HCT116 (cell line): ENCODE measurements around the gene VEPH1. TPM values are rescaled to one million over a fixed set of nuclear protein-coding genes. Genes with fewer than 3 reads are reported as not detected.

Experiments used
- ATAC-seq: fragments of 200-7000 bp; cut with Tn5 transposase; 2 replicates; pipeline ENCODE4 v1.9.1; 2020; ENCODE audit warnings: mild to moderate bottlenecking, moderate library complexity
- BruUV-seq: library from RNA; stranded (reverse); fragments of 400-500 nt; replicated peaks from 2 replicates; lab custom pipeline; 2021; lab: Mats Ljungman, UMichigan
- CTCF ChIA-PET: fragments of 300-600 bp; sonication (Branson Sonifier 250); formaldehyde crosslinking; loops from one replicate; lab custom pipeline; 2021; ENCODE audit warnings: antibody characterized with exemption; lab: Charles Lee
- POLR2A ChIA-PET: fragments of 300-600, 350-600 bp; sonication (Branson Sonifier 250); formaldehyde crosslinking; loops from one replicate; lab custom pipeline; 2021; ENCODE audit warnings: antibody characterized with exemption; lab: Charles Lee
- RAD21 ChIA-PET, 2 experiments: fragments of 300-600 bp; sonication (Branson Sonifier 250); formaldehyde crosslinking; loops; one replicate each; lab custom pipeline; 2023; ENCODE audit warnings: low total read pairs in 2 of 2; ENCODE audit not compliant: uncharacterized antibody in 2 of 2, unreplicated experiment in 2 of 2, low non-redundant PET in 1 of 2; lab: Charles Lee
- DNase-seq: peaks from one replicate; pipeline ENCODE4 v3.0.0-alpha.2; 2010; ENCODE audit warnings: low read depth, low spot score
- H2AFZ ChIP-seq: fragments of 200-600 bp; shearing (Covaris generic), sonication (generic); 2 replicates; pipeline ENCODE4 v1.6.1; 2017; ENCODE audit warnings: low read depth, mixed run types, mixed read lengths, antibody characterized with exemption, low read length; ENCODE audit not compliant: poor library complexity, severe bottlenecking
- H3K27ac ChIP-seq: 2 replicates; pipeline ENCODE4 v1.5.1; 2012; ENCODE audit warnings: low read depth, low read length
- H3K27me3 ChIP-seq: fragments of 200-600 bp; sonication (generic); 2 replicates; pipeline ENCODE4 v1.6.1; 2016; ENCODE audit warnings: mixed run types, low read length, mixed read lengths; ENCODE audit not compliant: insufficient read depth
- H3K36me3 ChIP-seq, 2 experiments: fragments of 200-500 bp in 1 of 2; fragments of 200-600 bp in 1 of 2; sonication (Bioruptor generic) in 1 of 2; sonication (generic) in 1 of 2; 2 replicates each; pipeline versions ENCODE4 v1.5.1 to v1.6.1; 2014 to 2016; ENCODE audit warnings: low read length in 2 of 2, inconsistent platforms in 1 of 2, mixed read lengths in 1 of 2, mixed run types in 1 of 2; ENCODE audit not compliant: insufficient read depth in 2 of 2, control insufficient read depth in 1 of 2
- H3K4me1 ChIP-seq, 2 experiments: fragments of 200-600 bp in 1 of 2; sonication (generic) in 1 of 2; 2 replicates each; pipeline versions ENCODE4 v1.5.1 to v1.6.1; 2012 to 2017; ENCODE audit warnings: low read length in 2 of 2, inconsistent platforms in 1 of 2, mild to moderate bottlenecking in 1 of 2, mixed read lengths in 1 of 2, mixed run types in 1 of 2, moderate library complexity in 1 of 2; ENCODE audit not compliant: insufficient read depth in 2 of 2, control insufficient read depth in 1 of 2
- H3K4me2 ChIP-seq: fragments of 200-600 bp; sonication (generic); 2 replicates; pipeline ENCODE4 v1.6.1; 2017; ENCODE audit warnings: mixed run types, low read length, mixed read lengths
- H3K4me3 ChIP-seq, 2 experiments: fragments of 200-600 bp in 1 of 2; sonication (generic) in 1 of 2; replicated peaks in 1 of 2; 2 replicates each; pipeline ENCODE4 v1.5.1; 2011 to 2016; ENCODE audit warnings: low read length in 2 of 2, control low read depth in 1 of 2, low read depth in 1 of 2, mild to moderate bottlenecking in 1 of 2, mixed read lengths in 1 of 2, mixed run types in 1 of 2
- H3K79me2 ChIP-seq: fragments of 200-600 bp; sonication (generic); 2 replicates; pipeline ENCODE4 v1.6.1; 2017; ENCODE audit warnings: mild to moderate bottlenecking, mixed run types, low read length, moderate library complexity, mixed read lengths; ENCODE audit not compliant: insufficient read depth
- H3K9ac ChIP-seq: fragments of 200-600 bp; sonication (generic); 2 replicates; pipeline ENCODE4 v1.6.1; 2016; ENCODE audit warnings: low read length, mixed read lengths
- H3K9me2 ChIP-seq: fragments of 200-600 bp; sonication (generic), shearing (Covaris generic); 2 replicates; pipeline ENCODE4 v1.6.1; 2017; ENCODE audit warnings: mixed run types, mild to moderate bottlenecking, moderate library complexity; ENCODE audit not compliant: insufficient read depth
- H3K9me3 ChIP-seq, 2 experiments: fragments of 200-500 bp in 1 of 2; fragments of 200-600 bp in 1 of 2; sonication (Bioruptor generic) in 1 of 2; sonication (generic) in 1 of 2; 2 replicates each; pipeline ENCODE4 v1.6.1; 2014 to 2017; ENCODE audit warnings: low read length in 2 of 2, mixed read lengths in 2 of 2, inconsistent platforms in 1 of 2, low read depth in 1 of 2, mild to moderate bottlenecking in 1 of 2, mixed run types in 1 of 2, moderate library complexity in 1 of 2; ENCODE audit not compliant: control insufficient read depth in 1 of 2, insufficient read depth in 1 of 2
- H4K20me1 ChIP-seq: fragments of 200-600 bp; sonication (generic), shearing (Covaris generic); 2 replicates; pipeline ENCODE4 v1.6.1; 2017; ENCODE audit warnings: mixed run types, mild to moderate bottlenecking, moderate library complexity; ENCODE audit not compliant: insufficient read depth
- CBX3 ChIP-seq: IDR thresholded peaks from 2 replicates; pipeline ENCODE4 v1.6.1; 2012; ENCODE audit warnings: low read depth
- CEBPB ChIP-seq: IDR thresholded peaks from 2 replicates; pipeline ENCODE4 v1.6.1; 2012; ENCODE audit warnings: low read depth
- ELF1 ChIP-seq: IDR thresholded peaks from 2 replicates; pipeline ENCODE4 v1.6.1; 2012; ENCODE audit warnings: low read depth, borderline replicate concordance
- EZH2 ChIP-seq: fragments of 200-600 bp; sonication (generic); IDR thresholded peaks from 2 replicates; pipeline ENCODE4 v1.6.1; 2017; ENCODE audit warnings: antibody characterized with exemption, mixed run types
- EZH2phosphoT487 ChIP-seq: fragments of 200-600 bp; IDR thresholded peaks from 2 replicates; pipeline ENCODE4 v1.6.1; 2018; ENCODE audit warnings: antibody characterized with exemption, borderline replicate concordance
- POLR2A ChIP-seq: IDR thresholded peaks from 2 replicates; pipeline ENCODE4 v1.7.0; 2011; ENCODE audit warnings: borderline replicate concordance; ENCODE audit not compliant: insufficient read depth, insufficient read length; ENCODE audit errors: extremely low read depth
- POLR2AphosphoS5 ChIP-seq: IDR thresholded peaks from 2 replicates; pipeline ENCODE4 v1.6.1; 2011; ENCODE audit warnings: mild to moderate bottlenecking, low read depth, low read length, moderate library complexity
- RAD21 ChIP-seq: IDR thresholded peaks from 2 replicates; pipeline ENCODE4 v1.6.1; 2012; ENCODE audit warnings: low read depth, mild to moderate bottlenecking
- SIN3A ChIP-seq: IDR thresholded peaks from 2 replicates; pipeline ENCODE4 v1.6.1; 2012; ENCODE audit warnings: low read depth
- SP1 ChIP-seq: IDR thresholded peaks from 2 replicates; pipeline ENCODE4 v1.6.1; 2012; ENCODE audit warnings: low read depth
- SRF ChIP-seq: IDR thresholded peaks from 2 replicates; pipeline ENCODE4 v1.6.1; 2012; ENCODE audit warnings: low read depth
- TCF7L2 ChIP-seq: IDR thresholded peaks from 2 replicates; pipeline ENCODE4 v1.7.0; 2011; ENCODE audit warnings: borderline replicate concordance, inconsistent platforms; ENCODE audit not compliant: insufficient read depth, insufficient read length; ENCODE audit errors: extremely low read depth
- YY1 ChIP-seq: IDR thresholded peaks from 2 replicates; pipeline ENCODE4 v1.6.1; 2011; ENCODE audit warnings: low read length, low read depth, moderate library complexity, mild to moderate bottlenecking; ENCODE audit not compliant: insufficient replicate concordance; ENCODE audit errors: extremely low read depth
- ZNF274 ChIP-seq: fragments of 200-500 bp; sonication (Bioruptor generic); IDR thresholded peaks from 2 replicates; pipeline ENCODE4 v1.6.1; 2014; ENCODE audit warnings: mild to moderate bottlenecking, low read depth, low read length, inconsistent platforms
- intact Hi-C: fragments of 100-400 bp; cut with micrococcal nuclease; formaldehyde crosslinking; loops from 2 replicates; pipeline ENCODE4 v1.10.0; 2022
- total RNA-seq: library from RNA; stranded (reverse); gene quantifications from one replicate; pipeline ENCODE4 v1.2.1, GENCODE V29; 2021; ENCODE audit not compliant: unreplicated experiment
- TF ChIP-seq, protein P1 (sequence below): IDR thresholded peaks from 2 replicates; pipeline ENCODE4 v1.6.1; 2011; ENCODE audit warnings: mild to moderate bottlenecking, low read length, moderate library complexity; ENCODE audit not compliant: insufficient replicate concordance; ENCODE audit errors: extremely low read depth
- TF ChIP-seq, protein P2 (sequence below), 3 experiments: fragments of 200-600 bp in 1 of 3; sonication (generic) in 1 of 3; IDR thresholded peaks in 2 of 3; conservative IDR thresholded peaks in 1 of 3; 2 replicates each; pipeline ENCODE4 v1.5.1; 2012 to 2017; ENCODE audit warnings: low read depth in 2 of 3, low read length in 2 of 3, antibody characterized with exemption in 1 of 3, borderline replicate concordance in 1 of 3, control low read depth in 1 of 3, mild to moderate bottlenecking in 1 of 3, mixed read lengths in 1 of 3, mixed run types in 1 of 3, moderate library complexity in 1 of 3; ENCODE audit not compliant: insufficient read depth in 1 of 3

The VEPH1 gene
- total RNA-seq, 1 experiment from 2014 or later: 4.9 TPM

DNA sequence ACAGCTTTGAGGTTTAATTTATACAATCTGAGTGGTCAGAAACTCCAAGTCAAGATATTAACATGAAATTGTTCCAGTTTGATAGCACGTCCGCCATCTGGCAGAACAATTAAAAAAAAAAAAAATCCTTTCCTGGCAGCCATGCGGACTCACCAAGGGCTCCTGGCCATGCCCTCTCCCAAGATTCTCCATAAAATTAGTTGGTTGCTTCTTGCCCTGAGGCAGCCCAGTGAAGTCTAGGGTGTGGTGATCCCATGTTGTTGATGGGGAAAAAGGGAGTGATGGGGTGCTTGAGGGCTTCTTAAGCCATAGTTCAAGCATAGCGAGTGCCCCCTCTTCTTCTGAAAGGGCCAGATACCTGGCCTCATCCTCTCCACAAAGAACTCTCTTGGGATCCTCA is 261.6 kb downstream of the VEPH1 start (continued):
- TF ChIP-seq, protein P1, sequence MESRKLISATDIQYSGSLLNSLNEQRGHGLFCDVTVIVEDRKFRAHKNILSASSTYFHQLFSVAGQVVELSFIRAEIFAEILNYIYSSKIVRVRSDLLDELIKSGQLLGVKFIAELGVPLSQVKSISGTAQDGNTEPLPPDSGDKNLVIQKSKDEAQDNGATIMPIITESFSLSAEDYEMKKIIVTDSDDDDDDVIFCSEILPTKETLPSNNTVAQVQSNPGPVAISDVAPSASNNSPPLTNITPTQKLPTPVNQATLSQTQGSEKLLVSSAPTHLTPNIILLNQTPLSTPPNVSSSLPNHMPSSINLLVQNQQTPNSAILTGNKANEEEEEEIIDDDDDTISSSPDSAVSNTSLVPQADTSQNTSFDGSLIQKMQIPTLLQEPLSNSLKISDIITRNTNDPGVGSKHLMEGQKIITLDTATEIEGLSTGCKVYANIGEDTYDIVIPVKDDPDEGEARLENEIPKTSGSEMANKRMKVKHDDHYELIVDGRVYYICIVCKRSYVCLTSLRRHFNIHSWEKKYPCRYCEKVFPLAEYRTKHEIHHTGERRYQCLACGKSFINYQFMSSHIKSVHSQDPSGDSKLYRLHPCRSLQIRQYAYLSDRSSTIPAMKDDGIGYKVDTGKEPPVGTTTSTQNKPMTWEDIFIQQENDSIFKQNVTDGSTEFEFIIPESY: no peak
- TF ChIP-seq EZH2phosphoT487: no peak
- TF ChIP-seq ELF1: no peak
- TF ChIP-seq ZNF274: no peak
- no peak for TF ChIP-seq RAD21

DNA sequence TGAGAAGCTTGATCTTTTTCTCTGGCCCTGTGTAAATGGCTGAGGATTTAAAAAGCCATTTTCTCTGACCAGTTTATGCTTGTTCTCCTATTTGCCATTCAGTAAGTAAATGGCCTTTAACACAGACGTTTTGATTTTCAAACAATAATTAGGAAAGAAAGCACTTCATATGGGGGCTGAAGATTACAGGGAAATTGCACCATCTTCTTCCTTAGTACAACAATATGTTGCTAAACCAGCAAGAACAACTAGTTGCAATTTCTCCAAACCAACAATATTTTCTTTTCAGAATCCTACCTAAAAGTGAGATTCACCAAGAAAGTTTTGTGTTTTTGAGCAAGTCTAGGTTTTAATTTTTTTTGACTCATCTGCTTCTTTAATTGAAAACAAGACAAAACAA is 262.8 kb downstream of the VEPH1 start:
- Histone ChIP-seq H3K9me2 (no peaks in the 10 kb centered on the region), H2AFZ (no peak overlapping the region), H3K4me3 (no peak overlapping the region)
- TF ChIP-seq POLR2A (no peak), SP1 (no peak), YY1 (no peak), ZNF274 (no peak), TCF7L2 (no peak), ELF1 (no peak), CEBPB (no peak), CBX3 (no peak), SRF (no peak), SIN3A (no peak), POLR2AphosphoS5 (no peak), RAD21 (no peak), EZH2 (no peak)
- TF ChIP-seq, protein P2, sequence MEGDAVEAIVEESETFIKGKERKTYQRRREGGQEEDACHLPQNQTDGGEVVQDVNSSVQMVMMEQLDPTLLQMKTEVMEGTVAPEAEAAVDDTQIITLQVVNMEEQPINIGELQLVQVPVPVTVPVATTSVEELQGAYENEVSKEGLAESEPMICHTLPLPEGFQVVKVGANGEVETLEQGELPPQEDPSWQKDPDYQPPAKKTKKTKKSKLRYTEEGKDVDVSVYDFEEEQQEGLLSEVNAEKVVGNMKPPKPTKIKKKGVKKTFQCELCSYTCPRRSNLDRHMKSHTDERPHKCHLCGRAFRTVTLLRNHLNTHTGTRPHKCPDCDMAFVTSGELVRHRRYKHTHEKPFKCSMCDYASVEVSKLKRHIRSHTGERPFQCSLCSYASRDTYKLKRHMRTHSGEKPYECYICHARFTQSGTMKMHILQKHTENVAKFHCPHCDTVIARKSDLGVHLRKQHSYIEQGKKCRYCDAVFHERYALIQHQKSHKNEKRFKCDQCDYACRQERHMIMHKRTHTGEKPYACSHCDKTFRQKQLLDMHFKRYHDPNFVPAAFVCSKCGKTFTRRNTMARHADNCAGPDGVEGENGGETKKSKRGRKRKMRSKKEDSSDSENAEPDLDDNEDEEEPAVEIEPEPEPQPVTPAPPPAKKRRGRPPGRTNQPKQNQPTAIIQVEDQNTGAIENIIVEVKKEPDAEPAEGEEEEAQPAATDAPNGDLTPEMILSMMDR (IDR thresholded peaks at IDR 0.05 in 2 of 3, conservative IDR thresholded peaks at IDR 0.05 in 1 of 3; ENCODE audit: borderline replicate concordance in 1 of 3, insufficient read depth in 1 of 3, low read depth in 2 of 3, low read length in 2 of 3): no peak
- TF ChIP-seq, all 23 proteins: peak for 0
- H3K9me3 ChIP-seq: no peaks in the 10 kb centered on the region
- H3K27ac ChIP-seq: no peak overlapping the region
- intact Hi-C loops: no loop called here
- no peaks in the 10 kb centered on the region for H3K79me2 ChIP-seq
- ChIA-PET CTCF (interaction anchor here (1.1 kb wide), 1 partner anchor 39 kb away, joined by 5 read pairs; no protein-coding TSS in a partner anchor), RAD21 (no interaction called here), POLR2A (no interaction called here)
- no peak overlapping the region for H3K4me2 ChIP-seq
- ATAC-seq (no peak), DNase-seq (no peak)
- BruUV-seq: no TSS peak
- no peaks in the 10 kb centered on the region for H3K27me3 ChIP-seq
- no peaks in the 10 kb centered on the region for H3K36me3 ChIP-seq
- H4K20me1 ChIP-seq: no peaks in the 10 kb centered on the region
- H3K9ac ChIP-seq: no peak overlapping the region
- H3K4me1 ChIP-seq: no peaks in the 10 kb centered on the region
